ENCODE data around the gene PLXNA1.

DNA sequence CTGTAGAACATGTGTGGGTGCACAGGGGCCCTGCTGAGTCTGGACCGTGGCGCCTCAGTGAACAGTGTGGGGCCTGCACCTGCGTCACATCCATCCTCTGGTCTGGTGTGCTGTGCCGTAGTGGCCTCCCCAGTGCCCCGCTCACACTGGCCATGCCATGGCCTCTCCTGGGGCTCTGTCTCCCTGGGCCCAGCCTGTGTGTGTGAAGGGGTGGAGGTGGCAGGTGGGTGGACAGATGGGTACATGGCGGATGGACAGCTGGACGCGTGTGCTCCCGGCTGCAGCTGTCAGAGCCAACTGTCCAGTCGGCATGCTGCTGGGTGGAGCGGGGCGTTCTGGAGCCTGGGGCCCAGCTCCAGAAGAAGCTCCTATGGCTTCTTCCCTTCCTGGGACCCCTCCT, 17.8 kb downstream of the PLXNA1 start:
- TF ChIP-seq, protein P1, sequence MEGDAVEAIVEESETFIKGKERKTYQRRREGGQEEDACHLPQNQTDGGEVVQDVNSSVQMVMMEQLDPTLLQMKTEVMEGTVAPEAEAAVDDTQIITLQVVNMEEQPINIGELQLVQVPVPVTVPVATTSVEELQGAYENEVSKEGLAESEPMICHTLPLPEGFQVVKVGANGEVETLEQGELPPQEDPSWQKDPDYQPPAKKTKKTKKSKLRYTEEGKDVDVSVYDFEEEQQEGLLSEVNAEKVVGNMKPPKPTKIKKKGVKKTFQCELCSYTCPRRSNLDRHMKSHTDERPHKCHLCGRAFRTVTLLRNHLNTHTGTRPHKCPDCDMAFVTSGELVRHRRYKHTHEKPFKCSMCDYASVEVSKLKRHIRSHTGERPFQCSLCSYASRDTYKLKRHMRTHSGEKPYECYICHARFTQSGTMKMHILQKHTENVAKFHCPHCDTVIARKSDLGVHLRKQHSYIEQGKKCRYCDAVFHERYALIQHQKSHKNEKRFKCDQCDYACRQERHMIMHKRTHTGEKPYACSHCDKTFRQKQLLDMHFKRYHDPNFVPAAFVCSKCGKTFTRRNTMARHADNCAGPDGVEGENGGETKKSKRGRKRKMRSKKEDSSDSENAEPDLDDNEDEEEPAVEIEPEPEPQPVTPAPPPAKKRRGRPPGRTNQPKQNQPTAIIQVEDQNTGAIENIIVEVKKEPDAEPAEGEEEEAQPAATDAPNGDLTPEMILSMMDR (IDR thresholded peaks at IDR 0.05; ENCODE audit: insufficient read depth, low read length, poor library complexity, severe bottlenecking), result no peak
- no peak for TF ChIP-seq EZH2phosphoT487 (conservative IDR thresholded peaks at IDR 0.05; ENCODE audit: low read length)

All from SU-DHL-6 (cell line).